ENCODE measurements around the gene MYH7.

GRCh38 chr14:23387916-23388882 is 47.3 kb downstream of the MYH7 start:
- no peak for TF ChIP-seq ZNF565 (CRISPR knock-in tag; conservative IDR thresholded peaks at IDR 0.05; ENCODE audit: low read depth)
- no peak for TF ChIP-seq ZFP3 (CRISPR knock-in tag; IDR thresholded peaks at IDR 0.05)
- no peak for TF ChIP-seq ESRRG (CRISPR knock-in tag; IDR thresholded peaks at IDR 0.05)
- TF ChIP-seq ZFP30 (CRISPR knock-in tag; IDR thresholded peaks at IDR 0.05), result no peak
- no peak for TF ChIP-seq ISL1 (CRISPR knock-in tag; IDR thresholded peaks at IDR 0.05)
